HG03457 (cell line): ENCODE data around the gene PPM1G.
A peak's percentile ranks its signal among the peaks of the same experiment; 100 is the strongest.
"Not testable (repeated sequence)": the region's sequence is repeated elsewhere in the genome, so short reads cannot be mapped to it uniquely, and the experiment has no call there.

Experiments
- ATAC-seq: cut with Tn5 transposase; IDR thresholded peaks from one replicate; pipeline ENCODE4 v1.9.1; 2021; ENCODE audit warnings: moderate number of reproducible peaks; ENCODE audit not compliant: unreplicated experiment

PPM1G gene

GRCh38 chr2:27376151-27376865, 33.1 kb downstream of the PPM1G start:
- ATAC-seq, result no peak

GRCh38 chr2:27375513-27376099, 33.8 kb downstream of the PPM1G start:
- ATAC-seq, result no peak

GRCh38 chr2:27373567-27373966, 35.8 kb downstream of the PPM1G start:
- ATAC-seq, result no peak

- ATAC-seq, result no peak
Measured at GRCh38 chr2:27372937-27373336, 36.5 kb downstream of the PPM1G start.

- ATAC-seq, result no peak
Measured at GRCh38 chr2:27370816-27371620, 38.4 kb downstream of the PPM1G start.

- peak; percentile 74 for ATAC-seq
Measured at GRCh38 chr2:27370026-27370815, 39.2 kb downstream of the PPM1G start, which contains the start of the genes EIF2B4 and SNX17. EIF2B4 (minus strand) TSS chr2:27370338; CDS start chr2:27370314, 24 bp downstream. SNX17 (plus strand) TSS chr2:27370616; CDS start chr2:27370744, 128 bp downstream.

GRCh38 chr2:27369471-27370025, 39.8 kb downstream of the PPM1G start:
- peak; percentile 2 for ATAC-seq

- ATAC-seq, result no peak
Measured at GRCh38 chr2:27363933-27364332, 45.5 kb downstream of the PPM1G start.

GRCh38 chr2:27362678-27363420, 46.5 kb downstream of the PPM1G start:
- ATAC-seq, result no peak

- peak; percentile 68 for ATAC-seq
Measured at GRCh38 chr2:27356382-27357181, 52.8 kb downstream of the PPM1G start, which contains the start of gene GTF3C2. GTF3C2 (minus strand) TSS chr2:27356764; CDS start chr2:27343554, 13,210 bp downstream.

- peak; percentile 31 for ATAC-seq
Measured at GRCh38 chr2:27356056-27356381, 53.4 kb downstream of the PPM1G start.

GRCh38 chr2:27354597-27354927, 54.8 kb downstream of the PPM1G start:
- no peak for ATAC-seq

- no peak for ATAC-seq
Measured at GRCh38 chr2:27353762-27354596, 55.4 kb downstream of the PPM1G start.

- ATAC-seq, result not testable (repeated sequence)
Measured at GRCh38 chr2:27353386-27353761, 56.0 kb downstream of the PPM1G start.

- no peak for ATAC-seq
Measured at GRCh38 chr2:27351802-27352598, 57.4 kb downstream of the PPM1G start.

- ATAC-seq, result no peak
Measured at GRCh38 chr2:27350106-27350693, 59.2 kb downstream of the PPM1G start.

- ATAC-seq, result no peak
Measured at GRCh38 chr2:27347641-27348040, 61.8 kb downstream of the PPM1G start.
